Chondrocyte (in vitro differentiated cells): Measurements from ENCODE around the gene RTP3. TPM values are rescaled to one million over a fixed set of nuclear protein-coding genes. Genes with fewer than 3 reads are reported as not detected.

ENCODE experiments used
- DNase-seq: peaks from one replicate; pipeline ENCODE4 v3.0.0; 2021; ENCODE audit warnings: mixed read lengths, low spot score
- H3K27ac Mint-ChIP-seq: one replicate; pipeline ENCODE4 v1.8.0; 2021; ENCODE audit warnings: mild to moderate bottlenecking, moderate library complexity, mixed read lengths; ENCODE audit not compliant: unreplicated experiment
- H3K27me3 Mint-ChIP-seq: 2 replicates; pipeline ENCODE4 v1.8.0; 2021; ENCODE audit warnings: low read depth, mixed read lengths
- H3K36me3 Mint-ChIP-seq: 2 replicates; pipeline ENCODE4 v1.8.0; 2021; ENCODE audit warnings: low read depth, mixed read lengths
- H3K4me1 Mint-ChIP-seq: 2 replicates; pipeline ENCODE4 v1.8.0; 2021; ENCODE audit warnings: low read depth, mild to moderate bottlenecking, mixed read lengths
- H3K4me3 Mint-ChIP-seq: one replicate; pipeline ENCODE4 v1.8.0; 2021; ENCODE audit warnings: mild to moderate bottlenecking, moderate library complexity, mixed read lengths; ENCODE audit not compliant: unreplicated experiment
- H3K9me3 Mint-ChIP-seq: 2 replicates; pipeline ENCODE4 v1.8.0; 2021; ENCODE audit warnings: low read depth, mixed read lengths
- total RNA-seq: library from RNA; stranded (reverse); gene quantifications from 3 replicates; pipeline ENCODE4 v1.2.1, GENCODE V29; 2021
- TF ChIP-seq, protein P1 (sequence below): fragments of 200-600 bp; sonication (generic); IDR thresholded peaks from 2 replicates; pipeline ENCODE4 v1.5.0; 2021; ENCODE audit warnings: antibody characterized with exemption, mild to moderate bottlenecking, moderate library complexity

RTP3 gene
- total RNA-seq, 1 donor from 2014 or later, result not detected

DNA sequence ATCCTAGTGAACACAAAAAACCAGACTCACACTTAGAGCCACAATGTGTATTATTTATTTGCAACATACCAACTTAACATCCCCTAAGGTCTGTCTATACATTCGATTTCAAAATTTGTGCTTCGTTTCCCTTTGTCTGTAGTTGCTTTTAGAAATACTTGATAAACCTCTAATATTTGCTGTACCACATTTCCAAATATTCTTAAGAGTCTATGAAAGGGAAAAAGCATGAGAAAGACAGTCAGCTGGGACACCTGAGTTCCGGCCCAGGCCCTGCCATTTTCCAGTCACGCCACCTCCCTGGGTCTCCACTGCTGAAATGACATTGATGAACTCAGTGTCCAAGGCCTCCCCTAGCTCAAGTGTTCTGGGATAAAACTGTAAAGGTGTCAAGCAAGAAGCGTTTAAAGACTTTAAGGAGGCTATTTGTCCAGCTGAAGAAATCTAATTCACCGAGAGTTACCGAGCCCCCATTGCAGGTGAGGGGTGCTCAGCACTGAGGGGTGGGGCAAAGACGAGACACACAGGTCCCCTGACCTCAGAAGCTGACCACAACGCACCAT is 41.7 kb downstream of the RTP3 start:
- H3K36me3 Mint-ChIP-seq, result no peaks in the 10 kb centered on the region
- no peaks in the 10 kb centered on the region for H3K9me3 Mint-ChIP-seq
- no peak overlapping the region for H3K4me3 Mint-ChIP-seq
- peak; percentile 25 for DNase-seq
- H3K4me1 Mint-ChIP-seq, result peaks cover 20% of the 10 kb centered on the region
- TF ChIP-seq, protein P1, sequence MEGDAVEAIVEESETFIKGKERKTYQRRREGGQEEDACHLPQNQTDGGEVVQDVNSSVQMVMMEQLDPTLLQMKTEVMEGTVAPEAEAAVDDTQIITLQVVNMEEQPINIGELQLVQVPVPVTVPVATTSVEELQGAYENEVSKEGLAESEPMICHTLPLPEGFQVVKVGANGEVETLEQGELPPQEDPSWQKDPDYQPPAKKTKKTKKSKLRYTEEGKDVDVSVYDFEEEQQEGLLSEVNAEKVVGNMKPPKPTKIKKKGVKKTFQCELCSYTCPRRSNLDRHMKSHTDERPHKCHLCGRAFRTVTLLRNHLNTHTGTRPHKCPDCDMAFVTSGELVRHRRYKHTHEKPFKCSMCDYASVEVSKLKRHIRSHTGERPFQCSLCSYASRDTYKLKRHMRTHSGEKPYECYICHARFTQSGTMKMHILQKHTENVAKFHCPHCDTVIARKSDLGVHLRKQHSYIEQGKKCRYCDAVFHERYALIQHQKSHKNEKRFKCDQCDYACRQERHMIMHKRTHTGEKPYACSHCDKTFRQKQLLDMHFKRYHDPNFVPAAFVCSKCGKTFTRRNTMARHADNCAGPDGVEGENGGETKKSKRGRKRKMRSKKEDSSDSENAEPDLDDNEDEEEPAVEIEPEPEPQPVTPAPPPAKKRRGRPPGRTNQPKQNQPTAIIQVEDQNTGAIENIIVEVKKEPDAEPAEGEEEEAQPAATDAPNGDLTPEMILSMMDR, result no peak
- H3K27ac Mint-ChIP-seq, result no peak overlapping the region
- peaks cover 2% of the 10 kb centered on the region for H3K27me3 Mint-ChIP-seq

DNA sequence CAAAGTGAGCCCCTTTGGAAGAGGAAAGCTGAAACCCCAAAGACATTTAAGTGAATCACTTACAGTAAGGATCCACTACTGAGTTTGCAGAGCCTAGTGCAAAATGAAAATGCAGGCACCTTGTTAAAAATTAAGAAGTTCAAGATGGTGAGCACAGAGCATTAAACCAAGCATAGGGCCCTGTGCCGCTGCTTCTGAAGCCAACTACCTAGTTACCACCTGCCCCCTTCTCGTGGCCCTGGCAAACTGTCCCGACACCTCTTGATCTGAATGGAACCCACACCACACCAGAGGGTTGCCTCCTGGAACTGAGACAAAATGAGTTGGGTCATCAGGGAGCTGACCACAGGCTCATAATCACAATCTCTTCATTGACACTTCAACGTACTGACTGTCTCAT is 42.8 kb downstream of the RTP3 start:
- peaks cover 20% of the 10 kb centered on the region for H3K4me1 Mint-ChIP-seq
- DNase-seq, result no peak
- H3K4me3 Mint-ChIP-seq, result no peak overlapping the region
- TF ChIP-seq, protein P1, result no peak
- no peaks in the 10 kb centered on the region for H3K27me3 Mint-ChIP-seq
- no peak overlapping the region for H3K27ac Mint-ChIP-seq
- no peaks in the 10 kb centered on the region for H3K36me3 Mint-ChIP-seq
- no peaks in the 10 kb centered on the region for H3K9me3 Mint-ChIP-seq

DNA sequence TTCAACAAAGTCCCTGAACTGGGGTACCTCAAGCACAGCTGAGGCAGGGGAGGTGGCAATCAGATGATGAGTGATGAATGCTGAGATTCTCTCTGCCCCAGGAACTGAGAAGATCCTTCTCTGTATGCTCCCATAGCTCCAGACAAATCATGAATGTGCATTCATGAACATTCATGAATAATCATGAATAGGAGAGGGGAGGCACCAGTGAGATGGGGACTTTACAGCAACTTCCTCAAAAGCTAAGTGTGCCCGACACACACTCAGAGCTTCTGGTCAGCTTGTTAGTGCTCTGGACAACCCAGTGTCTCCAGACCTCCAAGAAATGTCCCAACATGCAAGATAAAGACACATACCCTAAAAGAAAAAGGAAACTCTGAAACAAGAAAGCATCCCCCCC is 44.1 kb downstream of the RTP3 start:
- H3K27me3 Mint-ChIP-seq, result no peaks in the 10 kb centered on the region
- TF ChIP-seq, protein P1, result no peak
- no peak overlapping the region for H3K27ac Mint-ChIP-seq
- no peaks in the 10 kb centered on the region for H3K9me3 Mint-ChIP-seq
- H3K4me3 Mint-ChIP-seq, result no peak overlapping the region
- H3K36me3 Mint-ChIP-seq, result no peaks in the 10 kb centered on the region
- H3K4me1 Mint-ChIP-seq, result peaks cover 20% of the 10 kb centered on the region
- DNase-seq, result no peak

- Mint-ChIP-seq H3K27ac (no peak overlapping the region), H3K4me3 (no peak overlapping the region)
- no peak for DNase-seq
These were observed 44.6 kb downstream of the RTP3 start for GRCh38 chr3:46542344-46542743.

GRCh38 chr3:46542801-46543201 is 45.0 kb downstream of the RTP3 start:
- TF ChIP-seq, protein P1, result no peak
- no peak for DNase-seq
- Mint-ChIP-seq H3K4me3 (no peak overlapping the region), H3K9me3 (no peaks in the 10 kb centered on the region), H3K27ac (peak overlapping the region; percentile 38), H3K36me3 (no peaks in the 10 kb centered on the region), H3K27me3 (no peaks in the 10 kb centered on the region), H3K4me1 (peaks cover 20% of the 10 kb centered on the region)

More at GRCh38 chr3:46542344-46542743, 44.6 kb downstream of the RTP3 start:
- H3K36me3 Mint-ChIP-seq, result no peaks in the 10 kb centered on the region
- peaks cover 20% of the 10 kb centered on the region for H3K4me1 Mint-ChIP-seq
- no peaks in the 10 kb centered on the region for H3K27me3 Mint-ChIP-seq
- H3K9me3 Mint-ChIP-seq, result no peaks in the 10 kb centered on the region
- TF ChIP-seq, protein P1, result no peak
